HL-60 (cell line): ENCODE data around the gene PNLIPRP1.

Experiments
- POLR2AphosphoS5 ChIP-seq: IDR thresholded peaks from 2 replicates; pipeline ENCODE4 v1.6.1; 2012; ENCODE audit warnings: low read depth
- TF ChIP-seq, protein P1 (sequence below): IDR thresholded peaks from one replicate; pipeline ENCODE4 v1.5.1; 2011; ENCODE audit warnings: low read length, control low read depth, inconsistent platforms; ENCODE audit not compliant: insufficient read depth

DNA sequence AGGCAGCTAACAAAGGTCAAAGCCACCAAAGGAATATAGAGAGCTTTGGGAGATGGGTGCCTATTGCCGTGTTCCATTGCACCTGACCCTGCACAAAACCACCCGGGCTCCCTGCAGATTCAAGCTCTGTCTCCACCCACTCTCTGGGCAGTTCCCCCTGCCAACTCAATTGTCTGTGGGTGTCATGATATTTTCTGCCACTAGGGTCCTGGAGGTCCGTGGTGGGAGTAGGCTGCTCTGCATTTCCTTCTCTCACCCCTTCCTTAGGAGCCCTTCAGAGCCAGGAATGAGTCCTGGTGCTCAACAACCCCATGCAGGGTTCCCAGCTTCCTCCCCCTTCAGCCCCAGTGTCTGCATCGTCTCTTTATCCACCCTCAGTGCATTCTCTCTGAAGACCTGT lies 64.1 kb downstream of the PNLIPRP1 start:
- TF ChIP-seq, protein P1, sequence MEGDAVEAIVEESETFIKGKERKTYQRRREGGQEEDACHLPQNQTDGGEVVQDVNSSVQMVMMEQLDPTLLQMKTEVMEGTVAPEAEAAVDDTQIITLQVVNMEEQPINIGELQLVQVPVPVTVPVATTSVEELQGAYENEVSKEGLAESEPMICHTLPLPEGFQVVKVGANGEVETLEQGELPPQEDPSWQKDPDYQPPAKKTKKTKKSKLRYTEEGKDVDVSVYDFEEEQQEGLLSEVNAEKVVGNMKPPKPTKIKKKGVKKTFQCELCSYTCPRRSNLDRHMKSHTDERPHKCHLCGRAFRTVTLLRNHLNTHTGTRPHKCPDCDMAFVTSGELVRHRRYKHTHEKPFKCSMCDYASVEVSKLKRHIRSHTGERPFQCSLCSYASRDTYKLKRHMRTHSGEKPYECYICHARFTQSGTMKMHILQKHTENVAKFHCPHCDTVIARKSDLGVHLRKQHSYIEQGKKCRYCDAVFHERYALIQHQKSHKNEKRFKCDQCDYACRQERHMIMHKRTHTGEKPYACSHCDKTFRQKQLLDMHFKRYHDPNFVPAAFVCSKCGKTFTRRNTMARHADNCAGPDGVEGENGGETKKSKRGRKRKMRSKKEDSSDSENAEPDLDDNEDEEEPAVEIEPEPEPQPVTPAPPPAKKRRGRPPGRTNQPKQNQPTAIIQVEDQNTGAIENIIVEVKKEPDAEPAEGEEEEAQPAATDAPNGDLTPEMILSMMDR = no peak
- TF ChIP-seq POLR2AphosphoS5 = no peak
